HG03159 (cell line): ENCODE data around the gene DNAAF1.
"Not testable (repeated sequence)": the region's sequence is repeated elsewhere in the genome, so short reads cannot be mapped to it uniquely, and the experiment has no call there.

ENCODE experiments used
- ATAC-seq: cut with Tn5 transposase; IDR thresholded peaks from one replicate; pipeline ENCODE4 v1.9.1; 2021; ENCODE audit warnings: mild to moderate bottlenecking, moderate library complexity; ENCODE audit not compliant: unreplicated experiment

The DNAAF1 gene

DNA sequence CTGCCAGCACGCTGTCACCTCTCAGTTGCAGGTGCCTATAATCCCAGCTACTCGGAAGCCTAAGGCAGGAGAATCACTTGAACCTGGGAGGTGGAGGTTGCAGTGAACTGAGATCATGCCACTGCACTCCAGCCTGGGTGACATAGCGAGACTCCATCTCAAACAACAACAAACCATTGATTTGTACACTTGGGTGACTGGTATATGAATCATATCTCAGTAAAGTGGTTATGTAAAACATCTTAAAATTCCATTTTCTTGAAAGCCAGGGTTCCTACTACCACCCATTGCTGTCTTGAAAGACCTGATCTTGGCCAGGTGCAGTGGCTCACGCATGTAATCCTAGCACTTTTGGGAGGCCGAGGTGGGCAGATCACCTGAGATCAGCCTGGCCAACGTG lies 60.0 kb downstream of the DNAAF1 start:
- ATAC-seq, result not testable (repeated sequence)

DNA sequence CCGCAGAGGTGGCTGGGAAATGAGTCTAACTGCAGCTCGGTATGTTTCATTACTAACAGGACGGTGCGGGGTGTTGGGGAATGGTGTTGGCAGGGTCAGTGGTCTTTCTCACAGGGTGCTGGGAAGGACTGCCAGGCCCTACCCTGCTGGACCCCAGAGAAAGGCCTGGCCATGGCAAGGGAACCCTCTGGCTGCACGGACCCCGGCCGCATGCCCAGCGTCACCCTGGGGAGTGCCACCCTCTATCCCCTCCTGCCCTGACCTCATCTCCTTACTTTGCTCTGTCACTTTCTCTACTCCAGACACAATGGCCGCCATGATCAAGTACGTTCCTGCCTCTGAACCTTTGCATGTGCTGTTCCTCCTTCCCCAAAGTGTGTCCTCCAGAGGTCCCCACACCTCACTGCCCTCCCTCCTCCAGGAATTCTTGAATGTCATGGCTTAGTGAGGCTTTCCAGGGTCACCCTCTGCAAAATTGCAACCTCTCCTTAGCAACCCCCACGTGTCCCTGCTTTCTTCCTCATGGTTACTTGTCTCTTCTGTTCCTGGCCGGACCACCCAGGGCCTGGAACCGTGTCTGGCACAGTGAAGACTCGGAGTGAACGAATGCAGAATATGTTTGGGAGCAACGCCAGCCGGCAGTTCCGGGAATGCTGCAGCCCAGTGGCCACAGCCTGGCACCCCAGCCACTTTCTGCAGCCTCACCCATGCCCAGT lies 61.0 kb downstream of the DNAAF1 start:
- ATAC-seq, result no peak

DNA sequence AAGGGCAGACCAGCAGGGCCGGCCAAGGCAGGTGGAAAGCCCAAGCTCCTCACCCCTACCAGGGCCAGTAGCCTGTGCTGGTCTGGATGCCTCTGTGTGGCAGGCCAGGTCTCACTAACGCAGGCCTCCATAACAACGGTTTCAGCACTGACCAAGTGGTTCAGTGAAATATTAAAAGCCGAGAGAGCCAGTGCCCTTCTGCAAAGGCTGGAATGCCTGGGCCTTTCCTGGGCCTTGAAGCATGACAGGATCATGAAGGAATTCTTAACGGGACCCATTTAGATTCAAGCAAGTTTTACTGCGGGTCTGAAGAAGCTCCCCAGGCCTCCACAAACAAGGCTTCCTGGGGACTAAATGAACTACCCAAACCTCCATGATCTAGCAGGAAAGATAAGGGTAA lies 62.1 kb downstream of the DNAAF1 start:
- ATAC-seq, result no peak

DNA sequence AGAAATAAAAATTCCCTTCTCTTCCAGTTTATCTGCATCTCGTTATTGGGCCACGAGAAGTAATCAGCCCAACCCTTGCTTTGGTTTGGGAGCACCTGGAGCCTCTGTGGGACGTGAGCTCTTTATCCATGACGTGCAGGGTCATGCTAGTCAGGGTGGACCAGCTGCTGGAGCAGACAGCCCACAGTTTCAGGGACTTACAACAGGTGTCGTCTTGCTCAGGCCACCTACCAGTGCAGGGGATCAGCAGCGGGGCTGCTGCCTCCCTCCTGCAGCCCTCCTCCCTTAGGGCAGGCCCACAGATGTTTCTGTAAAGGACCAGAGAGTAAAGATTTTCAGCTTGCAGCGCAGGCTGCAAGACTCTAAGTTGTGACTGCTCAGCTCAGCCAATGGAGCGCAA lies 62.8 kb downstream of the DNAAF1 start:
- no peak for ATAC-seq

DNA sequence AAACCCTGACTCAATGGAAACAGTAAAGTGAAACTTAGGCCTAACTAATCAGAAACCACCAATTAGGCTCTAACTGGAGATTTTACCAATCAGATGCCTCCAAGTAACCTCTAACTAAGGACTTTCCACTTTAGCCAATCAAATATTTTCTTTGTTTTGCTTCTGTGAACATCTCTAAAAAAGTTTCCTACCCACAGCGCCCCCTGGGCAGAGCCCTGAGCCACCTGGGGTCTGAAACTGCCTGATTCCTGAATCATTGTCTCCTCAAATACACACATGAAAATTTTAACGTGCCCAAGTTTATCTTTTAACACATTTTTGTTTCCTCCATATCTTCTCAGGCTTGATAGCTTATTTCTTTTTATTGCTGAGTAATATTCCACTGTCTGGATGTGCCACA lies 64.9 kb downstream of the DNAAF1 start:
- ATAC-seq, result no peak

DNA sequence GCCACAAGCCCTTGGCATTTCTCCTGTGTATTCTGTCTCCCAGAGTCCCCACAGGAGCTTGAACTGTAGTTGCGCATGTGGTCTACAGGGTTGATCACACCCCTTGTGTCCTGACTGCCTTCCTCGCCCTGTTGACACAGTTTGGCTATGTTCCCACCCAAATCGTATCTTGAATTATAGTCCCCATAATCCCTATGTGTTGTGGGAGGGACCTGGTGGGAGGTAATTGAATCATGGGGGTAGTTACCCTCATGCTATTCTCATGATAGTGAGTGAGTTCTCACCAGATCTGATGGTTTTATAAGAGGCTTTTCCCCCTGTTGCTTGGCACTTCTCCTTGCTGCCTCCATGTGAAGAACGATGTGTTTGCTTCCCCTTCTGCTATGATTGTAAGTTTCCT lies 67.0 kb downstream of the DNAAF1 start:
- no peak for ATAC-seq

DNA sequence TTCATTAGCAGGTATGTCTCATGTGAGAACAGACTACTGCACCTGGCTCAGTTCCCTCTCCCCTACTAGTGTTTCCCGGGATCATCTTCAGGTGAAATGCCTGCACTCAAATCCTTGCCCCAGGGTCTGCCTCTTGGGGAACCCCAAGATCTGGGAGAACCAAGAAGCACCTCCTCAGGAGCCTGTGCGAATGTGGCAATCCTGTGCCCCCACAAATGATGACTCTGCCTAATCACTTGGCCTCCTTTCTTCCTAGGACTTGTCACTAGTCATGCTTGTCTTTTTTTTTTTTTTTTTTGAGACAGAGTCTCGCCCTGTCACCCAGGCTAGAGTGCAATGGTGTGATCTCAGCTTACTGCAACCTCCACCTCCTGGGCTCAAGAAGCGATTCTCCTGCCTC lies 67.5 kb downstream of the DNAAF1 start:
- no peak for ATAC-seq

DNA sequence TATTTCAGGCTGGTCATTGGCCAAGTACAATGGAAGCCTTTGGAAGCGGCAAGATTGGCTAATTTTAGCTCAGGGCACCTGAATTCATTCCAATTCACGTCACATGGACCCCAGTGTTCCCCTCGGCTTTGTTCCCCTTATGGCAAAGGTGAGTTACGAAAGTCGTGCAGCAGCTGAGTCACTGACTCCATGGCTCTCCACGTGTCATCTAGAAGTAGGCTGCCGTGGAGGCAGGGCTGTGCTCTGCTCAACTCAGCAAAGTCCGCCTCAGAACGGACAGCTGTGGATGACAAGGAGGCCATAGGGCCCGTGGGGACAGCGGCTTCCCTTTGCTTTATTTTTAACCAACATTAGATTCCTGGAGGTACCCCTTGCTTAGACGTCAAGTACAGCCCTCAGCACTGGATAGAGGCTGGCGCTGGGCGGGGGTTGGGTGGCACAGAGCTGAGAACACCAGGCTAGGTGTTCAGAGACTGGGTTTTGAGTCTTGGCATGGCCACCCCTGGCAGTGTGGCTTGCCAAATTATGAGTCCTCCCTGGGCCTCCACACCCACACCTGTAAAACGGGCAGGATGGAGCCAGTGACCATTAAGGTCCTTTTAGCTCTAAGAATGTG lies 69.5 kb downstream of the DNAAF1 start:
- ATAC-seq, result no peak

DNA sequence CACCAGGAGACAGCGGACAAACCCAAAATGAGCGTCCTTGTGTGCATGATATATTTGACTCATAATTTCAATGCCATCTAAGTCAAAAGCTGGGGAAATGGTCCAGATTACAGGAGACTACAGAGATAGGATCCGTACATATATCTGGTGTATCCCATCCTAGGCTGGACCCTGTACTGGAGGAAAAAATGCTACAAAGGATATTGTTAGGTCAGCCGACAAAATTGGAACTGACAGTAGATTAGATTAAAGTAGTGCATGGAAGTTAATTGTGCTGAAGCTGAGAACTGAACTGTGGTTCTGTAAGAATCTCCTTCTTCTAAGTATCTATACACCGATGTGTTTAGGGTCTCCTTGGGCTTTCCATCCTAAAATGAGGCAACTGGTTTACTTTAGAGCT lies 70.4 kb downstream of the DNAAF1 start:
- no peak for ATAC-seq

DNA sequence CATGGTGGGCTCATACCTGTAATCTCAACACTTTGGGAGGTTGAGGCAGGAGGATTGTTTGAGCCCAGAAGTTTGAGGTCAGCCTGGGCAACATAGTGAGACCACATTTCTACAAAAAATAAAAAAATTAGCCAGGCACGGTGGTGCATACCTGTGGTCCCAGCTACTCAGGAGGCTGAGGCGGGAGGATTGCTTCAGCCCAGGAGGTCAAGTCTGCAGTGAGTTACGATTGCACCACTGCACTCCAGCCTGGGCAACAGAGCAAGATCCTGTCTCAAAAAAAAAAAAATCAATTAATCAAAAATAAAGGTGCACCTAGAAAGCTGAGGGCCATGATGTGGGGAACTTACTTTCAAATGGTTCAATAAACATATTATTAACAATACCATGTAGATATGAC lies 71.0 kb downstream of the DNAAF1 start:
- ATAC-seq, result not testable (repeated sequence)

DNA sequence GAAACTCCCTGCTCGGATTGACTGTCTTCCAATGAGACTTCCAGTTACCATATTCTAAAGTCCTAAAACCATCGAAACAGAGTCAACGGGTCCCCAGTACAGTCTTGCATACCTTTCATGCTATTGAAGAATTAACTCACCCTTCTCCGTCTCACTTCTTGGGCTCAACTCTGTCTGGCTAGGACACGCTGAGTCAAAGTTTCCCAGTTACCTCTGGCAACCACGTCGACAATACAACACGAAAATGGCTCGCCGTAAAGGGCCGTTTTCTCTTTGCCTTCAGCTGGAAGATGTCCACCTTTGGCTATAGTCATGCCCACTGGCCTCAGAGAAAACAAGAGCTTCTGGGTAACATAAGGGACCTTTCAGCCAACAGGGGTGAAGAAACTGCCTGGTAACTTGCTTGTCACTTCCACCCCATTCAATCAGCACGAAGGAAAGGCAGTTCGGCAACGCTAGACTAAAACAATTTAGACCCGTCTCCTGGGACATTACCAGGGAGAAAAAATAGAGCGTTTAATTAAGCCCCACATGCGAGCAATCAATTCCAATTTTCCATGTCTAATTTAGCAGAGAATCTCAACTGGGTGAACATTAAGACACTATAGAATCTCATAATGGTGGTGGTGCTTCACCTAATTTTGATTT lies 73.2 kb downstream of the DNAAF1 start:
- no peak for ATAC-seq

DNA sequence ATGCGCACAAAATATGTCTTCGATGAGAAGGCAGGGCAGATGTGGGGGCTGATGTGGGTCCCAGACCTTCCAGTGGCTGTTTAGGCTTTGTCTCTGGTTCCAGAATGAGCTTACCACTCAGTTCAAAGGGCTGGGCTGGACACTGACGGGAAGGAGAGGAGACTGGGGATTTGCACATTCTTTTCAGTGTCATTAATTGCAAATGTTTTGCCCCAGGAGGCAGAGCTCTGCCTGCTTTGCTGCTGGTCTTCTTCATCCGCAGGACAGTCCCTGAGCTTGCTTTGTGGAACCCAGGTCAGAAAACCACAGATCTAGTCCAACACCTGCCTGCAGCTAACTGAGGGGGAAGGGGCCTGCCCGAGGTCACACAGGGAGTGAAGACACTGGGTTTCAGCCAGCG lies 73.8 kb downstream of the DNAAF1 start:
- no peak for ATAC-seq

DNA sequence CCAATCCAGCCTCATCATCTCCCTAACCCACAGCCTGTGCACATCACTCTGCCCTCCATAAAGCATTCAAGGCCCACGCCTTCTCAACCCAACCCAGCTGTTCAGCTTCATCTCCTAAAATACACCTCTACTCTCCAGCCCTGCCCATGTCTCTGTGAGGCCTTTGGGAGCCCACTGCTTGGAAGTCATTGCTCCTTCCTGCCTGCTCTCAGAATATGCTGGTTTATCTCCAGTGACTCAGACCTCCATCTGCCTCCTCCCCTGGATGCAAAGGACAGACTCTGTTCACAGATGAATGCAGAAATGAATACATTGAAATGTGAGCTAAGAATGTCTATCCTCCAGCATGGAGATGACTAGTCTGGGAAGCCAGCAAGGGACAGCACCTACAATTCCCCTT lies 75.7 kb downstream of the DNAAF1 start:
- no peak for ATAC-seq

DNA sequence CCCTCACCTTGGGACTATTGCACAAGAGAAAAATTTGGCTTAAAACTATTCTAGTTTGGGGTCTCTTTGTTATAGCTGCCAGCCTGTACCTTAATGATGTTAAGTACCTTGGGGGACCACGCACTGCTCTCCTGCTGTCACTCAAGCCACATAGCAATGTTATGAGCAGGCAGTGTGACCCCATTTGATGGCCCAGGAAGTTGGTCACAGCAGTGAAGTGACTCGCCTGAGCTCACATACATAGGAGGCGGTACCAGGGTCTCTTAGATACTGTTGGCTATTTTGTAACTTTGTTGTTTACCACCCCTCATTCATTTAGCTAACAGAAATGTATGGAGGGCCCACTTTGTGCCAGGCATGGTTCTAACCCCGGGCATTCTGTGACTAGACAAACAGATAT lies 78.3 kb downstream of the DNAAF1 start:
- ATAC-seq, result no peak

DNA sequence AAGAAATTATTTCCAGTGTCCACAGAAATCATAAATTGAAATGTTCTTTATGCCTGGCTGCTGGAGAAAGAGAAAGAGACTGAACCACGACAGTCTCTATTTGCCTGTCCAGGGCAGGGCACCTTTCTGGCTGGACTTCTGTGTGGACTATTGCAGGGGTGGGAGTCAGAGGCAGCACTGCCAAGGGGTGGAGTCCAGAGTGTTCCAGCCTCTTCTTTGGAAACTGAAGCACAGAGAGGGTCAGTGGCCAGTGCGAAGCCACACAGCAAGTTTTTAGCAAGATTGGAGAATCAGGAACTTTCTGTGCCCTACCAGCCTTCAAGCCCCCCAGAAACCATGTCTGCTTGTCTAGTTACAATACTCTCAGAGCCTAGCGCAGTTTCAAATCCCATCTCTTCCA lies 79.4 kb downstream of the DNAAF1 start:
- no peak for ATAC-seq

DNA sequence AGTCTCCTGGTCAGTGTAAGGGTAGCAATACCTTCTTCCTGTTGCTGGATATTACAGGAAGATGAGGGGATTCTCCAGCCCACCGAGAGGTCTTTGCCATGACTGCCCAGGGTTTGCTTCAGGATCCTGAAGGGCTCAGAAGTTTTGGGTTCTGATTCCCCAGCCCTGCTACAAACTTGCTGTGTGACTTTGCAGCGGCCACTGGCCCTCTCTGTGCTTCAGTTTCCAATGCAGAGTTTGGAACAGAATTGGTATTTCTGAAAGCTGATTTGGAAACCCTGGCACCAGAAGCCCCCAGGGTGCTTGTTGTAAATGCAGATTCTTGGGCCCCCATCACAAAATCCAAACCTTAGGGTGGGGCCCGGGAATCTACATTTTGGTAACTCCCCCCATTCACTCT lies 80.0 kb downstream of the DNAAF1 start:
- no peak for ATAC-seq

DNA sequence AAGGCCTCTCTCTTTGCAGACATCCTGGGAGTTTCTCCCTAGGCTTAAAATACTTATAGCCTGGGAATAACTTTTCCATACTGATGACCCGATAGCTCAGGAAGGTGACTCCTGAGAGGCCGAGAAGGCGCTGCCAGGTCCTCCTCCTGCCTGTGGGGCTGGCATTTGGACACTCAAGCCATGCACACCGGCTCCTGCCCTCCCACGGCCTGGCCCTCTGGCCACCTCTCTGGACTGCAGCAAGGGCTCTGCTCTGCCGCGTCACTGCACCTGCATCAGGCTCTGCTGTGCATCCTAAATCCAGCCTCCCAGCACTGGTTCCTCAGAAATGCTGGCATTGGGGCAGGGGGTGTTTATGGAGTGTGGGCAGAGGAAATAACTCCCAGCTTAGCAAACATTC lies 80.5 kb downstream of the DNAAF1 start:
- no peak for ATAC-seq

DNA sequence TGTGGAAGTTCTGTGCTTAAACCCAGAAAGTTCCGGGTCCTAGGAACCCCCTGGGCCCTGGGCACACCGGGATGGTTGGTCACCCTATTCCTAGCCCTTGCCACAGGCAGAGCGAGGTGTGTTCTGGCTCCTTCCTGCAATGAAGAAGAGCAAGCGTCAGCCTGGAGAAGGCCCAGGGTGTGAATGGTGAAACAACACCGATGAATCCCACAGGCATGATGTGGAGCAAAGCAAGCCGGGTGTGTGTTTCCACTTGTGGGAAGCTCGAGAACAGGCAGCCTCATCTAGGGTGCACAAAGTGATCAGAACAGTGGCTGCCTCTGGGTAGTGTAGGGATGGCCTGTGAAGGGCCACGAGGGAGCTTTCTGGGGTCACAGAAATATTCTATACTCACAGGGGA lies 80.9 kb downstream of the DNAAF1 start:
- ATAC-seq, result no peak
